SU-DHL-6 (cell line): Measurements from ENCODE around the gene CDH13.

ENCODE experiments used
- H2AFZ ChIP-seq: fragments of 200-600 bp; sonication (generic); 2 replicates; pipeline ENCODE4 v1.6.1; 2014; ENCODE audit warnings: low read depth, mild to moderate bottlenecking, moderate library complexity, mixed read lengths, antibody characterized with exemption, low read length; ENCODE audit not compliant: severe bottlenecking
- H3F3A ChIP-seq: fragments of 200-600 bp; shearing (Covaris generic); 2 replicates; pipeline ENCODE4 v1.6.0; 2016; ENCODE audit warnings: antibody characterized with exemption, mild to moderate bottlenecking; ENCODE audit not compliant: insufficient read depth
- H3K27ac ChIP-seq: fragments of 200-600 bp; sonication (generic); 2 replicates; pipeline ENCODE4 v1.5.1; 2016; ENCODE audit warnings: low read depth, mild to moderate bottlenecking, low read length, moderate library complexity, mixed read lengths
- H3K27me3 ChIP-seq: fragments of 200-600 bp; sonication (generic), shearing (Covaris generic); 2 replicates; pipeline ENCODE4 v1.6.0; 2014; ENCODE audit warnings: mild to moderate bottlenecking, low read length
- H3K36me3 ChIP-seq: fragments of 200-600 bp; sonication (generic); 2 replicates; pipeline ENCODE4 v1.6.1; 2014; ENCODE audit warnings: mild to moderate bottlenecking, low read length, mixed read lengths
- H3K4me2 ChIP-seq: fragments of 300-600, 200-600 bp; shearing (Covaris generic), sonication (generic); 2 replicates; pipeline ENCODE4 v1.6.0; 2014; ENCODE audit warnings: low read length, low read depth, mild to moderate bottlenecking; ENCODE audit not compliant: poor library complexity, severe bottlenecking
- H3K4me3 ChIP-seq: fragments of 200-600 bp; sonication (generic); 2 replicates; pipeline ENCODE4 v1.5.1; 2014; ENCODE audit warnings: antibody characterized with exemption, low read length, mild to moderate bottlenecking, mixed read lengths; ENCODE audit not compliant: insufficient read depth, poor library complexity, severe bottlenecking
- H3K79me2 ChIP-seq: fragments of 200-600 bp; sonication (generic); 2 replicates; pipeline ENCODE4 v1.6.1; 2014; ENCODE audit warnings: mild to moderate bottlenecking, low read length, moderate library complexity; ENCODE audit not compliant: insufficient read depth
- H3K9ac ChIP-seq: fragments of 200-600 bp; sonication (generic); 2 replicates; pipeline ENCODE4 v1.7.0; 2014; ENCODE audit warnings: mild to moderate bottlenecking, low read length
- H3K9me2 ChIP-seq: fragments of 200-600 bp; sonication (generic); replicated peaks from 2 replicates; pipeline ENCODE4 v1.6.1; 2014; ENCODE audit warnings: low read length; ENCODE audit not compliant: insufficient read depth
- H3K9me3 ChIP-seq: fragments of 200-600 bp; sonication (generic); 2 replicates; pipeline ENCODE4 v1.6.1; 2014; ENCODE audit warnings: low read length, mixed read lengths; ENCODE audit not compliant: insufficient read depth
- H4K20me1 ChIP-seq: fragments of 200-600 bp; sonication (generic); 2 replicates; pipeline ENCODE4 v1.6.1; 2014; ENCODE audit warnings: low read depth, mild to moderate bottlenecking, antibody characterized with exemption, low read length, moderate library complexity, mixed read lengths
- CTCF ChIP-seq: fragments of 200-600 bp; sonication (generic); IDR thresholded peaks from one replicate; pipeline ENCODE4 v1.5.1; 2017; ENCODE audit warnings: antibody characterized with exemption, mild to moderate bottlenecking, low read length, moderate library complexity; ENCODE audit not compliant: insufficient read depth, poor library complexity, severe bottlenecking
- EZH2phosphoT487 ChIP-seq: fragments of 200-600 bp; sonication (generic), shearing (Covaris generic); conservative IDR thresholded peaks from 2 replicates; pipeline ENCODE4 v1.6.1; 2018; ENCODE audit warnings: mild to moderate bottlenecking, antibody characterized with exemption, low read length, moderate library complexity, mixed read lengths

CDH13 gene

DNA sequence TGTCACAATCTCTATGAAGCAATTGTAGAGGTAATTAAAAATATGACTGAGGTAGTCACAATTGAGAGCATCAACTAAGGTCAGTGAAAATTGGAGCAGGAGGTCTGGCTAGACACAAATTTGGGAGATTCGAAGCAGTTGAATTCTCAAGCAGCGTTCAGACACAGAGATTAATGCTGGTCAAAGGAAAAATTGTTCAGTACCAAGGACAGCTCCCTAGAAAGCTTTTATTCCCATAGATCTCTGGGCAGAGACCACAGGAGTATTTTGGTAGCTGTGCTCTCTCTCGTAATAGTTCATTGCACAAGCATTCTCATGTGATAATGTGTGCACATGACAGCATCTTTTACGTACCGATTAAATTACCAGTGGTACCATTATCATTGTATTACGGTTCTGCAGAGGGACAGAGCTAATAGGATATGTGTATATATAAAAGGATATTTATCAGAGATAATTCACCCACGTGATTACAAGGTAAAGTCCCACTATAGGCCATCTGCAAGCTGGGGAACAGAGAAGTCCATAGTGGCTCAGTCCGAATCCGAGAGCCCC lies 793.5 kb downstream of the CDH13 start:
- no peak overlapping the region for H3K4me2 ChIP-seq
- H3K4me3 ChIP-seq, result no peak overlapping the region
- no peaks in the 10 kb centered on the region for H3K79me2 ChIP-seq
- H3K36me3 ChIP-seq, result no peaks in the 10 kb centered on the region
- H3K27me3 ChIP-seq, result no peaks in the 10 kb centered on the region
- TF ChIP-seq CTCF (no peak), EZH2phosphoT487 (no peak)
- H3K9me2 ChIP-seq, result no peaks in the 10 kb centered on the region
- H3K9ac ChIP-seq, result no peak overlapping the region
- no peak overlapping the region for H2AFZ ChIP-seq
- H3K9me3 ChIP-seq, result no peaks in the 10 kb centered on the region
- H4K20me1 ChIP-seq, result no peaks in the 10 kb centered on the region
- no peak overlapping the region for H3K27ac ChIP-seq
- H3F3A ChIP-seq, result no peaks in the 10 kb centered on the region

DNA sequence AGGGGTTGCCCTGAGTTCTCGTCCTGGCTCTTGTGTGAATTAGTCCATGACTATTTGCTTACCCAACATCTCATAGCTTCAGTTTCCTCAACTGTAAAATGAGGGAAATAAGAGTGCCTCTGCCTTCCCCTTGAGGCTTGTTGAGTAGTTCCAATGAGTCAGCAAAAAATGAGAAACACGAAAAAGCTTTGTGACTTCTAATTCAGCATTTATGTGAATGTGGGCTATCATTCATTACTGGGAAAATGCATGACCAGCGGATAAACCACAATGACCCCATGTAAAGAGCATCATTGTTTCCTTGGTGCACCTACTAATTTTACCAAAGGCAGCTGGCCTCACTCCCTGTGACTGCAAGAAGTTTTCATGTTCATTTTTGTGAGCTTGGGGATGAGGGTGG lies 806.4 kb downstream of the CDH13 start:
- no peaks in the 10 kb centered on the region for H4K20me1 ChIP-seq
- no peak overlapping the region for H2AFZ ChIP-seq
- H3K79me2 ChIP-seq, result no peaks in the 10 kb centered on the region
- no peak overlapping the region for H3K27ac ChIP-seq
- H3F3A ChIP-seq, result no peaks in the 10 kb centered on the region
- no peaks in the 10 kb centered on the region for H3K9me3 ChIP-seq
- no peak overlapping the region for H3K4me3 ChIP-seq
- no peaks in the 10 kb centered on the region for H3K36me3 ChIP-seq
- H3K4me2 ChIP-seq, result no peak overlapping the region
- H3K9me2 ChIP-seq, result no peaks in the 10 kb centered on the region
- H3K9ac ChIP-seq, result no peak overlapping the region
- H3K27me3 ChIP-seq, result no peaks in the 10 kb centered on the region
- TF ChIP-seq EZH2phosphoT487 (no peak), CTCF (no peak)

DNA sequence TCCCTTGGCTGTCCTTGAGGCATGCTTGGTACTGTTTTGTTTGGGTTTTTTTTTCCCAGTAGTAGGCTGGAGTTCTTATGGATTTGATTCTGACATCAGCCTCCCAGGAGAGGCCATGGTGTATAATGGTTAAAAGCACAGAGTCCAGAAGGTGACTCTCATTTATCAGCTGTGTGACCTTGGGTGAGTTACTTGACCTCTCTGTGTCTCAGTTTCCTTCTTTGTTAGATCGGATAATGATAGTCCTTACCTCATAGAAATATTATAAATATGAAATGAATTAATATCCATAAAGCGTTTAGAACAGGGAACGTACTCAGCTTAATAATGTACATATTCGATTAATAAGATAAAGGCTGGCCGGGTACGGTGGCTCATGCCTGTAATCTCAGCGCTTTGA lies 810.3 kb downstream of the CDH13 start:
- Histone ChIP-seq H3K27me3 (no peaks in the 10 kb centered on the region), H3K27ac (no peak overlapping the region), H3K9me3 (no peaks in the 10 kb centered on the region), H3K4me3 (no peak overlapping the region), H3K79me2 (no peaks in the 10 kb centered on the region), H4K20me1 (no peaks in the 10 kb centered on the region), H3K9me2 (no peaks in the 10 kb centered on the region), H3K36me3 (no peaks in the 10 kb centered on the region), H3K4me2 (no peak overlapping the region), H3F3A (no peaks in the 10 kb centered on the region), H3K9ac (no peak overlapping the region), H2AFZ (no peak overlapping the region)
- TF ChIP-seq CTCF, result no peak
- TF ChIP-seq EZH2phosphoT487, result no peak
